Measurements from ENCODE around the gene PCDHGC4. TPM values are rescaled to one million over a fixed set of nuclear protein-coding genes. Genes with fewer than 3 reads are reported as not detected.

Gene PCDHGC4
- total RNA-seq, 3 donors from 2014 or later = 2.6 to 6.2 (median 6.0) TPM

DNA sequence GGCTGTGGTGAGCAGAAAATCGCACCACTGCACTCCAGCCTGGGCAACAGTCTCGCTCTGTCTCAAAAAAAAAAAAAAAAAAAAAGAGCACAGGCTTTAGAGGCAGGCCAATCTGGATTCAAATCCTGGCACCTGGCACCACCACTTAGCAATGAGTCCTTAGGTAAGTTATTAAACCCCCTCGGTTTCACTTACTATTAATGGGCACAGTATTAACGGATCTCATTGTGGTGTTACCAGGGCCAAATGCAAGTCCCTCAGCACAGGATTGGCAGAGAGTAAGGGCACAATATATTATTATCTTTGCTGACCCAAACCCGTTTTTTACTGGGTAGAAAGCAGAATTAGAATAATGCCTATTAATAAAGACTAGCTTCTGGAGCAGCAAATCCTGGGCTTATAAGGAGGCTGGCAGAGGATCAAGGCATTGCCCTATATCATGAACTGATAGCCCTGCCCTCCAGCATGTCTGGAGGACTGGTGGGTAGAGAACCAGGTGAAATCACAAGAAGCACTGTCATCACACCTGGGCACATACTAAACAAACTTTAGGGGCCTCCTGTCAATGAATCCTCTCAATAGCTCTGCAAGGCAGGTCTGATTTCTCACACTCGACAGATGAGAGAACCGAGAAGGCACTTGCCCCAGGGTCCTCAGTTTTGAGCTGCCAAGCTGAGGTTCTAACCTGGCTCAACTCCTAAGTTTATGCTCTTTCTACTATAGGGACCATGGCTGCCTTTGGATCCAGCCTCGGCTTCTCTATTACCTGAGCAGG, 21.7 kb downstream of the PCDHGC4 start:
- DNase-seq (ENCODE audit: low spot score in 2 of 2) = no peak
- peak overlapping the region; percentile 87 to 96 for H3K27ac ChIP-seq
- intact Hi-C loops (cut with DNase I; ENCODE audit: low total_unique reads) = no loop called here
- TF ChIP-seq POLR2AphosphoS5 (IDR thresholded peaks at IDR 0.05) (no peak), POLR2A (IDR thresholded peaks at IDR 0.05) (no peak)
- TF ChIP-seq, protein P1, sequence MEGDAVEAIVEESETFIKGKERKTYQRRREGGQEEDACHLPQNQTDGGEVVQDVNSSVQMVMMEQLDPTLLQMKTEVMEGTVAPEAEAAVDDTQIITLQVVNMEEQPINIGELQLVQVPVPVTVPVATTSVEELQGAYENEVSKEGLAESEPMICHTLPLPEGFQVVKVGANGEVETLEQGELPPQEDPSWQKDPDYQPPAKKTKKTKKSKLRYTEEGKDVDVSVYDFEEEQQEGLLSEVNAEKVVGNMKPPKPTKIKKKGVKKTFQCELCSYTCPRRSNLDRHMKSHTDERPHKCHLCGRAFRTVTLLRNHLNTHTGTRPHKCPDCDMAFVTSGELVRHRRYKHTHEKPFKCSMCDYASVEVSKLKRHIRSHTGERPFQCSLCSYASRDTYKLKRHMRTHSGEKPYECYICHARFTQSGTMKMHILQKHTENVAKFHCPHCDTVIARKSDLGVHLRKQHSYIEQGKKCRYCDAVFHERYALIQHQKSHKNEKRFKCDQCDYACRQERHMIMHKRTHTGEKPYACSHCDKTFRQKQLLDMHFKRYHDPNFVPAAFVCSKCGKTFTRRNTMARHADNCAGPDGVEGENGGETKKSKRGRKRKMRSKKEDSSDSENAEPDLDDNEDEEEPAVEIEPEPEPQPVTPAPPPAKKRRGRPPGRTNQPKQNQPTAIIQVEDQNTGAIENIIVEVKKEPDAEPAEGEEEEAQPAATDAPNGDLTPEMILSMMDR (IDR thresholded peaks at IDR 0.05) = no peak
- no peaks in the 10 kb centered on the region for H3K36me3 ChIP-seq
- H3K9me3 ChIP-seq = no peaks in the 10 kb centered on the region
- peaks cover 5 to 15% of the 10 kb centered on the region in 2 donors for H3K4me1 ChIP-seq
- H3K27me3 ChIP-seq = no peaks in the 10 kb centered on the region
- H3K4me3 ChIP-seq = no peak overlapping the region

DNA sequence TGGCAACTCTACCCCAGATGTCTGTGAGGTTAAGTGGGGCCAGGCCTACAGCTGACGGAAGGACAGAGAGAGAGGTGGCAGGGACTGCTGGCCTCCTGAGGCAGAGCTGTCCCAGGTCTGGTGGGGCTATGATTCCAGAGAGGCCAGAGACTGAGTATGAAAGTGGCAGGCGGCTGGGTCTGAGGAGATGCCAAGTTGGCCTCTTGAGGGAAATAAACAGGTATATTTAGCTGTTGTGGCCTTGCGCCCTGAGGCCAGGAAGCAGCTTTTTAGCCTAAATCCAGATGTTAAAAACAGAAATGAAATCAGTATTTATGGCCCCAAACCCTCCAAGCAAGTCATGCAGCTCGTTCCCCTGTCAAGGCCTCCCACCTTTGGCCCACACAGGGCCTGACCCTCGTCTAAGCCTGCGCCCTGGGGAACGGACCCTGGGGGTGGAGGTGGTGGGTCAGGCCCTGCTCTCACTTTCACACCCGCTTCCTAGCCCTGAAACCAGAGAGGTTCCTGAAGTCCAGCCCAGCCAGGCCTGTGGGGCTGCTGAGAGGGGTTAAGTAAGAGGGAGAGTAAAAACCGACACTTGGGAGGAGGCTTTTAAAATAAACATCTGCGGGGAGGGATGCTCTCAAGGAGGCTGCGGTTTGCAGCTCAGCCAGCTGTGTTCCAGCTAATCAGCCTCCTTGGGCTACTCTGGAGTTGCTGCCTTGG, 22.7 kb downstream of the PCDHGC4 start:
- H3K36me3 ChIP-seq = no peaks in the 10 kb centered on the region
- H3K9me3 ChIP-seq = no peaks in the 10 kb centered on the region
- H3K4me1 ChIP-seq = peaks cover 5 to 15% of the 10 kb centered on the region in 2 donors
- H3K4me3 ChIP-seq = peak overlapping the region in 2 of 3 donors; percentile 39 to 63
- TF ChIP-seq, protein P1 (IDR thresholded peaks at IDR 0.05) = no peak
- TF ChIP-seq POLR2A (IDR thresholded peaks at IDR 0.05) (no peak), POLR2AphosphoS5 (IDR thresholded peaks at IDR 0.05) (no peak)
- no peak for DNase-seq (ENCODE audit: low spot score in 2 of 2)
- intact Hi-C loops (cut with DNase I; ENCODE audit: low total_unique reads) = no loop called here
- H3K27ac ChIP-seq = peak overlapping the region; percentile 87 to 96
- no peaks in the 10 kb centered on the region for H3K27me3 ChIP-seq

DNA sequence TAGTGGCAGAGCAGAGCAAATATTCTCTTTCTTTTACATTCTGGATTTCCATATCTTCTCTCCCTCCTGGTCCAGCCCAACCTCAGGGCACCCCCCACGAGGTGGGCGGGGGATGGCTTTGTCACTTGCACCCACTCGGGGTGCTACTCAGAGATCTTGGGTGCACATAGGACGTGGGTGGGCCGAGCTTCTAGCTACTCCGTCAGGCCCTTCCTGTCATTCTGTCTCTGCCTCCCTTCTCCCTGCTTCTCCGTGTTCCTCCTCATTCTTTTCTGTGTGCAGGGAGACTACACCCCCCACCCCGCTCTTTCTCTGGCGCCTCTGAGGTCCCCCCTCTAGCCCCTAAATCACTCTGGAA, 23.6 kb downstream of the PCDHGC4 start:
- intact Hi-C loops (cut with DNase I; ENCODE audit: low total_unique reads) = no loop called here
- TF ChIP-seq POLR2AphosphoS5 (IDR thresholded peaks at IDR 0.05) = peak in 1 of 3 donors; percentile 3
- TF ChIP-seq, protein P1 (IDR thresholded peaks at IDR 0.05) = no peak

DNA sequence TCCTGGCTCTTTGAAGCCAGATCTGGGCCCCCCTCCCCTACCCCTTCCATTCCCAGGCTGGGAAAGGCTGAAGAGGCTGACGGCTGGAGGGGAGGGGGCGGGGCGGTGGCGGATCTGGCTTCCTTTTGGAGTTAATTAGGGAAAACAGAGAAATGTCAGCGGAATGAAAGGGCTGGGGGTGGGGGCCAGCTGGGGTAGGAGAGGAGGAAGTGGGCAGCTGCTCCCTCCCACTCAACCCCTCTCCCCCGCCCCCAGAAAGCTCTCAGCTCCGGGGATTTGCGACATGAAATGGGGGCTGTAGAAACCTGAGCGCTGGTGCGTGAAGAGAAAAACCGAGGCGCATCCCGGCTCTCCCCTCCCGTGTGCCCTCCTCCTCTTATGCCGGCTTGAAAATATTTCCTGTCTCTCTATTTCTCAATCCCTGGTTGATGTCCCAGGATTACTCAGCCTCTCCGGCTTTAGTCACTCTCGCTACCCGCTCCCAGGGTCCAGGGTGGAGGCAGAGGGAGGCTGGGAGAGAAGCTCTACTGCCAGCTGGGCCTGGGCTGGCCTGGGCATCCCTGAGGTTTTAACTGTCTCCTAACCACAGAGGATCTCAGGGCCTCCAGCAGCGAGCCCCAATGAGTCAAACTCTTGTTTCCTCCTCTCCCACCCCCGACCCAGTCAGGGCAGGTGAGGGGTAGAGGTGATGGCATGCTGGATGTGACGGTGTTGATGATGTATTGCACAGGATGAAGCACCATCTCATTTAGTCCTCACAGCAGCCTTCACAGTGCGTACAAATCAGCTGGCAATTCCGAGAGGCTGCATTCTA, 24.2 kb downstream of the PCDHGC4 start:
- Histone ChIP-seq H3K4me1 (peaks cover 5 to 15% of the 10 kb centered on the region in 2 donors), H3K36me3 (no peaks in the 10 kb centered on the region), H3K9me3 (no peaks in the 10 kb centered on the region), H3K4me3 (peak overlapping the region; percentile 39 to 63 (median 41)), H3K27ac (peak overlapping the region; percentile 87 to 96), H3K27me3 (no peaks in the 10 kb centered on the region)
- peak in 1 of 2 donors; percentile 49 for DNase-seq (ENCODE audit: low spot score in 2 of 2)
- peak; percentile 17 for TF ChIP-seq POLR2A (IDR thresholded peaks at IDR 0.05)
- TF ChIP-seq, protein P1 (IDR thresholded peaks at IDR 0.05) = no peak
- peak; percentile 26 to 66 (median 43) for TF ChIP-seq POLR2AphosphoS5 (IDR thresholded peaks at IDR 0.05)
- intact Hi-C loops (cut with DNase I; ENCODE audit: low total_unique reads) = no loop called here

More for the DNA sequence above, 23.6 kb downstream of the PCDHGC4 start:
- peak overlapping the region; percentile 87 to 96 for H3K27ac ChIP-seq
- peak overlapping the region; percentile 39 to 63 (median 41) for H3K4me3 ChIP-seq
- DNase-seq (ENCODE audit: low spot score in 2 of 2) = no peak
- no peaks in the 10 kb centered on the region for H3K36me3 ChIP-seq
- no peaks in the 10 kb centered on the region for H3K9me3 ChIP-seq
- H3K4me1 ChIP-seq = peaks cover 5 to 15% of the 10 kb centered on the region in 2 donors
- no peaks in the 10 kb centered on the region for H3K27me3 ChIP-seq
